ENCODE data around the gene GNAQ. TPM values are rescaled to one million over a fixed set of nuclear protein-coding genes. Genes with fewer than 3 reads are reported as not detected.
A peak's percentile ranks its signal among the peaks of the same experiment; 100 is the strongest.

The GNAQ gene
- total RNA-seq, 4 donors from 2014 or later, result 18.1 to 35.1 (median 24.0) TPM

DNA sequence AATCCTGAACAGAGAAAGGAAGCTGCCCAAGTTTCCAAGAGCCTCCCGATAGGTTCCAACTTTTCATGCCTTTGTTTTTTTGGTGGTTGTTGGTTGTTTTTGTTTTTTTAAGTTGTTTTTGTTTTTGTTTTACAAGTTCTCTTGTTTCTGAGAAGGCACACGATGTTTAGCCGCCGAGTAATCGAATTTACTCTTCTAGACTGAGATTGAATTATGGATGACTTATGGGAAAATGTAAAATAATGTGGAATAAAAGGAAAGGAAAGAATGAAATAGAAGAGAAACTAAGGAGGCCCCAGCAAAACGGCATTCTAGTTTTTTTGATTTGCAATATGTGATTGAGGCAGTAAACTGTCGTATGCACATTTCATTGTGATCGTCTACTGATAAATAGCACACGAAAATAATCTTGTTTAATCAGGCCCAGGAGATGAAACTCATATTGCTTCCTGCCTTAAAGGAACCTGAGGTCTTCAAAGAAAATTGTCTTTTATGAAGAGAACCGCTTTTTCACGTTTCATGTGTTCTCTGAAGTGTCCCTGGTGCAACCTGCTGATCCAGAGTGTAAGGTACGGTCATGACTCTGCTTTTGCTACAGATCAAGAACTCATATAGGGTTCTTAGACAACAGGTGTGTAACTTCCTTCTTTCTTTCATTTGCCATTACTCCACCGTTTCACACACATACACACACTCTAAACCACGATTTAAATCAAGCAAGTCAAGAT is 1.3 kb upstream of the GNAQ start:
- H3K36me3 ChIP-seq, result no peaks in the 10 kb centered on the region
- no peaks in the 10 kb centered on the region for H3K9me3 ChIP-seq
- intact Hi-C loops (cut with DNase I), result loop anchor here (10.0 kb wide), 1 partner anchor 188 kb away; no protein-coding TSS in a partner anchor
- 24 to 26% methylated on average over 14 of the region's 14 CpGs for WGBS, 2 donors
- no peaks in the 10 kb centered on the region for H3K27me3 ChIP-seq
- H3K4me1 ChIP-seq, result peaks cover 0 to 58% (median 25%) of the 10 kb centered on the region in 3 donors
- TF ChIP-seq POLR2A (IDR thresholded peaks at IDR 0.05), result no peak
- TF ChIP-seq, protein P1, sequence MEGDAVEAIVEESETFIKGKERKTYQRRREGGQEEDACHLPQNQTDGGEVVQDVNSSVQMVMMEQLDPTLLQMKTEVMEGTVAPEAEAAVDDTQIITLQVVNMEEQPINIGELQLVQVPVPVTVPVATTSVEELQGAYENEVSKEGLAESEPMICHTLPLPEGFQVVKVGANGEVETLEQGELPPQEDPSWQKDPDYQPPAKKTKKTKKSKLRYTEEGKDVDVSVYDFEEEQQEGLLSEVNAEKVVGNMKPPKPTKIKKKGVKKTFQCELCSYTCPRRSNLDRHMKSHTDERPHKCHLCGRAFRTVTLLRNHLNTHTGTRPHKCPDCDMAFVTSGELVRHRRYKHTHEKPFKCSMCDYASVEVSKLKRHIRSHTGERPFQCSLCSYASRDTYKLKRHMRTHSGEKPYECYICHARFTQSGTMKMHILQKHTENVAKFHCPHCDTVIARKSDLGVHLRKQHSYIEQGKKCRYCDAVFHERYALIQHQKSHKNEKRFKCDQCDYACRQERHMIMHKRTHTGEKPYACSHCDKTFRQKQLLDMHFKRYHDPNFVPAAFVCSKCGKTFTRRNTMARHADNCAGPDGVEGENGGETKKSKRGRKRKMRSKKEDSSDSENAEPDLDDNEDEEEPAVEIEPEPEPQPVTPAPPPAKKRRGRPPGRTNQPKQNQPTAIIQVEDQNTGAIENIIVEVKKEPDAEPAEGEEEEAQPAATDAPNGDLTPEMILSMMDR (IDR thresholded peaks at IDR 0.05), result no peak
- H3K4me3 ChIP-seq, result peak overlapping the region; percentile 69 to 83 (median 82)
- peak overlapping the region; percentile 92 to 99 (median 98) for H3K27ac ChIP-seq
- no peak for DNase-seq

DNA sequence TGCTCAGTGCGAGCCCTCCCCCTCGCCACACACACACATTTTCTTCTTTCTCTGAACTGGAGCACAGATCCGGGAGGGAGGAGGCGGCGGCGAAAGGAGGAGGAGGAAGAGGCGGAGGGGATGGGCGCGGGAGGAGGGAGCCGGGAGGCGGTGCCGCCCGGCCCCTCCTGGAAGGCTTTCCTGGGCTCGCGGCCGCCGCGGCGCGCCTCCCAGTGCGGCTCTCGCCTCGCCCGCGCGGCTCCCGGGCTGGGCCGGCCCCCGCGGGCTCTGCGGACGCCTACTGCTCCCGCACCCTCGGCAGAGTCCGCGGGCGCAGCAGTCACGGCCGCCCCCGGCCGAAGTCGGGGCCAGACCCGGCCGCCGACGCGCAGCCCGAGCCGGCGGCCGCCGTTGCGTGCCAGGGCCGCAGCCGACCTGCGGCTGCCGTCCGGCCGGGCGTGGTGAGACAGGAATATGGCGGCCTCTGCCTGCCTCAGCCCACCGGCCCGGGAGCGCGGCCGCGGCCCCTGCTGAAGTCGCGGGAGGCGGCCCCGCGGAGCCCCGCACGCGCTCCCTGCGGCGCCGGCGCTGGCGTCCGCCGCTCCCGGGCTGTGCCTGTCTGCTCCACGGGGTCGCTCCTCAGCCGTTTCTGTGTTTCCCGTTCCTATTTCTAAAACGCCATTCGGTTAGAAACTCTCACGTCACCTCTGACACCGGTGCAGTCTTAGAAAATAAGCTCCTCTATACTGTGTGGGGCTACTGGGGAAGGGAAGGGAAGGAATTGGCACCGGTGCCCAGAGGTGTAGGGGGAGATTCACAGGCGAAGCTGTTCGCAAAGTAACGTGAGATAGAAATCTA is 500 bp upstream of the GNAQ start:
- peak; percentile 29 for DNase-seq
- peaks cover 0 to 66% (median 29%) of the 10 kb centered on the region in 3 donors for H3K4me1 ChIP-seq
- no peaks in the 10 kb centered on the region for H3K9me3 ChIP-seq
- H3K27me3 ChIP-seq, result no peaks in the 10 kb centered on the region
- intact Hi-C loops (cut with DNase I), result loop anchor here (10.0 kb wide), 1 partner anchor 187 kb away; no protein-coding TSS in a partner anchor
- 1% methylated on average over 11 to 28 of the region's 95 CpGs for WGBS, 2 donors
- no peaks in the 10 kb centered on the region for H3K36me3 ChIP-seq
- TF ChIP-seq, protein P1 (IDR thresholded peaks at IDR 0.05), result peak in 2 of 6 experiments; percentile 11 to 13
- TF ChIP-seq POLR2A (IDR thresholded peaks at IDR 0.05), result peak in 2 of 4 donors; percentile 82 to 95
- H3K4me3 ChIP-seq, result peak overlapping the region; percentile 69 to 83 (median 82)
- peak overlapping the region; percentile 92 to 99 (median 98) for H3K27ac ChIP-seq

DNA sequence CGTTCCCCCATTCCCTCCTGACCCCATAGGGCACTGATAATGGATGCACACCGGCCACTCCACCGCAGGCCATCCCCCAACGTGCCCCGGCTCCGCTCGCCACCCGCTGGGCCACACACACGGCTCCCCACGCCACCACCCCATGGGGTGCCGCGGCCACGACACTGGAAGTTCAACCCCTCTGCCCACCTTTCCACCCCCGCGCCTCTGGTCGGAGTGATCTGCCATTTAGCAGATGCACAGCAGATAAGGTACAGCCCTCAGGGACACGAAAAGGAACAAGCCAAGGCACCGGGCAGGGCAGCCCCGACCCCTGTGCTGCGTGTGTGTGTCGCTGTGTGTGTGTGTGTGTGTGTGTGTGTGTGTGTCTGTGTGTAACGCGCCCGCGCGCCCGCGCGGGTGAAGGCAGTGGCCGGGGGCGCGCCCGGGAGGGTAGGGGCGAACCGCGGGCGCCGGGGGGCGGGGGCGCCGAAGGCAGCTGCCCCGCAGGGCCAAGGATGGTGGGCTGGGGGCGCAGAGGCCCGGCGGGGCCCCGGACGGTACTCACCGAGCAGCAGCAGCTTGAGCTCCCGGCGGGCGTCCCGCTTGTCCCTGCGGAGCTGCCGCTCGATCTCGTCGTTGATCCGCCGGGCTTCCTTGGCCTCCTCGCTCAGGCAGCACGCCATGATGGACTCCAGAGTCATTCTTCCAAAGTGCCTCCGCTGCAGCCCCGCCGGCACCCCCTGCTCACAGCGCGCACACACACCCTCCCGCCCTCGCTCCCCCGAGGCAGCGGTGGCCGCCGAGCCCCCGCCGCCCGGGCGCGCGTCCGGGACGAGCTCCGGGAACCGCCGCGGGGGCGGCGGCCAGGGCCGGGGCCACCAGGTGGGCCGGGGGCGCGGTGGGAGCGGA is 813 bp downstream of the GNAQ start:
- TF ChIP-seq, protein P1 (IDR thresholded peaks at IDR 0.05), result no peak
- TF ChIP-seq POLR2A (IDR thresholded peaks at IDR 0.05), result peak in 1 of 4 donors; percentile 8
- H3K27ac ChIP-seq, result peak overlapping the region; percentile 92 to 99 (median 98)
- no peaks in the 10 kb centered on the region for H3K27me3 ChIP-seq
- no peaks in the 10 kb centered on the region for H3K36me3 ChIP-seq
- intact Hi-C loops (cut with DNase I), result loop anchor here (10.0 kb wide), 1 partner anchor 186 kb away; no protein-coding TSS in a partner anchor
- DNase-seq, result no peak
- H3K4me1 ChIP-seq, result peaks cover 4 to 79% (median 36%) of the 10 kb centered on the region in 3 donors
- no peaks in the 10 kb centered on the region for H3K9me3 ChIP-seq
- H3K4me3 ChIP-seq, result peak overlapping the region; percentile 69 to 83 (median 82)
- WGBS, 2 donors, result 1% methylated on average over 26 of the region's 91 CpGs; no CpG with 5 or more reads in 1 of the 2 donors

DNA sequence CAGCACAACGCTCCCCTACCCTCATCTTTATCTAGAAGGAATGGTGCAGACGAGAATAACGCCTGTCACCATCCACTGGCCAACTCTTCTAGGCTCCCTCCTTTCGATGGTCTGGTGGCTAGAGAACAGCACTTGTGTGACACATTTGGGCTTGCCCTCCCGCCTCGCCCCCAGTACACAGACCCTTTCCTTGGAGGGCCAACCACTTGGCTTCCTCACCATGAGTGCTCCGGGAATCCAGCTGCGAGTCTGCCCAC is 1.4 kb downstream of the GNAQ start:
- Histone ChIP-seq H3K36me3 (no peaks in the 10 kb centered on the region), H3K27me3 (no peaks in the 10 kb centered on the region), H3K4me3 (peak overlapping the region; percentile 69 to 83 (median 82)), H3K27ac (peak overlapping the region; percentile 92 to 99 (median 98)), H3K4me1 (peaks cover 4 to 82% (median 39%) of the 10 kb centered on the region in 3 donors), H3K9me3 (no peaks in the 10 kb centered on the region)
- TF ChIP-seq, protein P1 (IDR thresholded peaks at IDR 0.05), result no peak
- intact Hi-C loops (cut with DNase I), result loop anchor here (10.0 kb wide), 1 partner anchor 185 kb away; no protein-coding TSS in a partner anchor
- WGBS, 2 donors, result 2 to 12% methylated on average over 6 of the region's 8 CpGs
- DNase-seq, result no peak
